ENCODE measurements around the gene ZNF500. TPM values are rescaled to one million over a fixed set of nuclear protein-coding genes. Genes with fewer than 3 reads are reported as not detected.

Gene ZNF500
- total RNA-seq: 4.8 TPM
- long read RNA-seq, full-length matches to known transcripts: 8 of 15 reads
- long read RNA-seq, partial matches to known transcripts: 6 of 15 reads
- long read RNA-seq, other reads (novel, unspliced or antisense): 1 of 15 reads

DNA sequence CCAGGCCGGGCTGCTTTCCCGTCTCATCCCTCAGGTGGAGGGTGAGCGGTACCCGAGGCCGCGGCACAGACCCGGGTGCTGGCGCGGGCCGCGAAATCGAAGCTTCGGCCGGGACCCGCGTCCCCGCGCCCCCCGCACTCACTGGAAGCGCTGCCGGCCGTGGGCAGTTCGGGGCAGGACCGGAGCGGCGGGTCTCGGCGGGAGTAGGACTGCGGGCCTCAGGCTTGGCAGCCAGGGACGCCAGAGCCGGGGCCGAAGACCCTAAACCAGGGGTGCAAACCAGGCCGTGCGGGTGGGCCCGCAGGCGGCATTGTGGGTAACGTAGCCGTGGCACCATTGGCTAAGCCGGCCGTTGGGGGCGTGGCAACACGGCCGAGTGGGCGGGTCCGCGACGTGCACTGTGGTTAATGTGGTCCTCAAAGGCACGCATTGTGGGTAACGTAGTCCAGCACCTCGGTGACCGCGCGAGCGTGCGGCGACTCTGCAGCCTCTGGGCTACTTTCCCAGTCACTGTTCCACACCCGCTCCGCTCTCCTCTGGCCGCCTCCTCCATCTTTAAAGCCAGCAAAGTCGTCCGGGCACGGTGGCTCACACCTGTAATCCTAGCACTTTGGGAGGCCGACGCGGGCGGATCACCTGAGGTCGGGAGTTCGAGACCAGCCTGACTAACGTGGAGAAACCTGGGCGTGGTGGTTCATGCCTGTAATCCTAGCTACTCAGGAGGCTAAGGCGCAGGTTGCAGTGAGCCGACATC is at the start of gene ZNF500:
Gene ZNF500, minus strand, starts transcription at position 288 of the 754 bp plus-strand sequence. CDS start 1,184 bp downstream, outside the sequence.
- intact Hi-C loops (cut with DNase I): no loop called here
- DNase-seq (peak; percentile 100), ATAC-seq (ENCODE audit: poor library complexity) (peak; percentile 96)

DNA sequence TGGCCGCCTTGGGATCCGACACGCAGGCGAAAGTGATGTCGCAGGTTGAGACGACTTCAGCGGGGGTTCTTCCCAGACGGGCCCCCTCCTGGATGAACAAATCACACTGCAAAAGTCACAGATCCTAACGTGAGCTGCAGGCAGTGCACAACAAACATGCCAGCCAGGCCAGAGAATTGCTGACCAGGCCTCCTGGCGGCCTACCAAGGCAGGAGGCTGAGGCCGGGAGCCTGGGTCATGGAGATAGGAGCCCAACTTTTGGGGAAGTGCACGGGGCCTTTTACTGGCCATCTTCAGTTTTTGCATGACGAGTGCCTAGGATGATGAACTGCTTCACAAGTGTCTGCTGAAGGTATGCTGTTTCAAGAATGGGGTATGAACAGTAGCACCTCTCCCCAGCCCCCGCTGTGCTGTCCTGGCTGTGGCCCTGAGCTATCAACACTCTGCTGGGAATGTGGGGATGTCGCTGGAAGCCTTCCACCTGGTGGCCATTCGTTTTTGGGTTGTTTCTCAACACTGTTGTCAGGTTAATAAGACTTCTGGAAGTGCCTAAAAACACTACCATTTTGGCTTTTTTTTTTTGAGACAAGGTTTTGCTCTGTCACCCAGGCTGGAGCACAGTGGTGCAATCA is 47.7 kb upstream of the ZNF500 start:
- DNase-seq (peak; percentile 66), ATAC-seq (ENCODE audit: poor library complexity) (peak; percentile 78)
- intact Hi-C loops (cut with DNase I): no loop called here

DNA sequence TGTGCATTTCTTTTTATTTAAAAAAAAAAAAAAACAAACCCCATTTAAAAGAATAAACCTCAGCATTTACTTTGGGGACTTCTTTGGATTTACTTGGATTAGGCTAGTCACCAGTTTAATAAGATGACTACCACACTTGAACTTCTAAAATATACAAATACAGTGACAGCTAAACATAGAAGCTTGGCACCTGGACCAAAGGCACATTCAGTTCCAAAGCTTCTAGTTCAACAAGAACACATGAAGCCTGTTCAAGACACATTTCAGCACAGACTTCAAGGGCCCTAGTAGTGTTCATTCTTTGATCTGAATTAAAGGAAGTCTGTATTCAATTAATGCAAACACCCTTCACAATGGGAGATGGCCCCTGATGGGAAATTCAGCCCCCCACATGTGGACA is 47.1 kb upstream of the ZNF500 start:
- ATAC-seq (ENCODE audit: poor library complexity) (peak; percentile 87), DNase-seq (no peak)
- intact Hi-C loops (cut with DNase I): no loop called here

DNA sequence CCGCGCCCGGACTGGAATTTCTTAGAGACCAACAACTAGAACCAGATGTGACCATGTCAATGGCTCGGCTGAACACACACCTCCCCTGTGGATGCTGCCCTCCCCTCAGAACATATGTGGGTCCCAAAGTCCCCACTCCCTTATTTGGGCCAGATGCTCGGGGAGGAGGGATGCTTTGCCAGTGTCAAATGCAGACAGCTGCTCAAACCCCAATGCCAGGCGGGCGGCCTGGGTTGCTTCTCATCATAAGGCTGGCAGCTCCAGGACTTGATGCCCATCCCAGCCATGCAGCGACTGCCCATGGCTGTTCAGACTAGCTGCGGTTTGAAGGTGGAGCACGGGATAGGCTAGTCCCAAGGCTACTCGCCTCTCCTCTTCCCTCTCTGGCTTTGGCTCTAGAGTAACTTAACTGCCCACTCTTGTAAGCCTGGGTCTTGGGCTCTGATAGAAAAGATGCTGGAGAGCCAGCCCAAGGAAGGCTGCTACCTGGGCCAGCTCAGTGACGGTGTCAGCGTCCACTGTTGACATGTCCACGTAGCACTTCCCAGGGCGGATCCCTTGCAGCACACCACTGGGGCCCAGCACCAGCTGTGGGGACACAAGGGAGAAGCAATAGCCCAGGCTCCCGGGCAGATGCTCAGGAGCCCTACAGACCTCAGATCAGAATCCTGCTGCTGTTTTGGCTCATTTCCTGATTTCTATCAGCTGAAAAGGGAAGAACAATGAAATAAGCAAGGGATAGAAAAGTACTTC is 46.5 kb upstream of the ZNF500 start:
- no peak for DNase-seq
- intact Hi-C loops (cut with DNase I): no loop called here
- ATAC-seq (ENCODE audit: poor library complexity): peak; percentile 45

GRCh38 chr16:4811773-4812172 is 44.8 kb upstream of the ZNF500 start:
- DNase-seq (no peak), ATAC-seq (ENCODE audit: poor library complexity) (no peak)
- intact Hi-C loops (cut with DNase I): no loop called here

DNA sequence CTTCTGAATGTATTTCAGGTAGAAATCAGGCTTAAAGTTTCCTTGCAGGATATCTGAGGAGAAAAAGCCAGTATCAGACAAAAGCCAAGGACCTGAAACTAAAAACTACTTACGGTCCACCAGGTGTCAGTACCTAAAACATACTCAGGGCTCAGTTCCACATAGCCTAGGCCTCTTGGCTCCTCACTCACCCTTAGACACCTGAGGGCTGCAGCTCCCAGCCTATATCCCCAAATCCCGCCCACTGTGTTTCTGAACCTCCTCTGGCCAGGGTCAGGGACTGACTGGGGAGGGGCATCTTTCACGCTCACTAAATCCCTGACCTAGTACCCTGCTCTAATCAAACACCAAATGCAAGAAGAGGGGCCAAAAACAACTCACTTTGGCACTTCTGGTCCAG is 44.3 kb upstream of the ZNF500 start:
- intact Hi-C loops (cut with DNase I): no loop called here
- DNase-seq (no peak), ATAC-seq (ENCODE audit: poor library complexity) (no peak)

DNA sequence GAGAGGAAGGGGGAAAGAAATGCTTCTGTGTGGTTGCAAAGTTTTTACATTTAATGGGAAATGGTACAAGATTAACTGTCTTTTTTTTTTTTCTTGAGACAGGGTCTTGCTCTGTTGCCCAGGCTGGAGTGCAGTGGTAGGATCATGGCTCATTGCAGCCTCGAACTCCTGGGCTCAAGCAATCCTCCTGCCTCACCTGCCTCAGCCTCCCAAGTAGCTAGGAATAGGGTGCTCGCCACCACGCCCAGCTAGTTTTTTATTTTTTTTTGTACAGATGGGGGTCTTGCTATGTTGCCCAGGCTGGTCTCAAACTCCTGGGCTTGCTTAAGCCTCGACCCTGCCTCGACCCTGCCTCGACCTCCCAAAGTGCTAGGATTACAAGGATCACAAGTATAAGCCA is 39.3 kb upstream of the ZNF500 start:
- no peak for DNase-seq
- ATAC-seq (ENCODE audit: poor library complexity): no peak
- intact Hi-C loops (cut with DNase I): loop anchor here (10.0 kb wide), 1 partner anchor 149 kb away; the partner anchor contains the start of gene SEC14L5

- intact Hi-C loops (cut with DNase I): loop anchor here (10.0 kb wide), 1 partner anchor 150 kb away; the partner anchor contains the start of gene SEC14L5
- peak; percentile 57 for DNase-seq
- peak; percentile 24 for ATAC-seq (ENCODE audit: poor library complexity)
Measured at GRCh38 chr16:4805231-4805630, 38.3 kb upstream of the ZNF500 start.

- DNase-seq (no peak), ATAC-seq (ENCODE audit: poor library complexity) (no peak)
- intact Hi-C loops (cut with DNase I): loop anchor here (5.0 to 10.0 kb wide), 2 partner anchors 43 to 151 kb away; partner anchors contain the start of genes GLYR1, SEC14L5 and UBN1
Measured at GRCh38 chr16:4803898-4804762, 37.2 kb upstream of the ZNF500 start.

- ATAC-seq (ENCODE audit: poor library complexity) (no peak), DNase-seq (no peak)
- intact Hi-C loops (cut with DNase I): loop anchor here (5.0 to 10.0 kb wide), 2 partner anchors 44 to 151 kb away; partner anchors contain the start of genes GLYR1, SEC14L5 and UBN1
Measured at GRCh38 chr16:4803401-4803844, 36.5 kb upstream of the ZNF500 start.

GRCh38 chr16:4802659-4803287 is 35.8 kb upstream of the ZNF500 start:
- intact Hi-C loops (cut with DNase I): loop anchor here (5.0 to 10.0 kb wide), 2 partner anchors 45 to 152 kb away; partner anchors contain the start of genes GLYR1, SEC14L5 and UBN1
- ATAC-seq (ENCODE audit: poor library complexity): peak; percentile 91

GRCh38 chr16:4801962-4802658 is 35.1 kb upstream of the ZNF500 start, which contains the start of gene ROGDI:
TSS of gene ROGDI (minus strand) at chr16:4802633. CDS start at chr16:4802571, 62 bp downstream.
- ATAC-seq (ENCODE audit: poor library complexity) (peak; percentile 59), DNase-seq (peak; percentile 92)
- intact Hi-C loops (cut with DNase I): loop anchor here (5.0 to 10.0 kb wide), 2 partner anchors 45 to 153 kb away; partner anchors contain the start of genes GLYR1, SEC14L5 and UBN1

More at GRCh38 chr16:4802659-4803287, 35.8 kb upstream of the ZNF500 start:
- peak; percentile 95 for DNase-seq

- ATAC-seq (ENCODE audit: poor library complexity) (no peak), DNase-seq (no peak)
- intact Hi-C loops (cut with DNase I): loop anchor here (5.0 to 10.0 kb wide), 2 partner anchors 46 to 153 kb away; partner anchors contain the start of genes GLYR1, SEC14L5 and UBN1
Measured at GRCh38 chr16:4801051-4801961, 34.3 kb upstream of the ZNF500 start.

GRCh38 chr16:4800290-4801041 is 33.5 kb upstream of the ZNF500 start:
- DNase-seq (peak; percentile 80), ATAC-seq (ENCODE audit: poor library complexity) (peak; percentile 6)
- intact Hi-C loops (cut with DNase I): loop anchor here (5.0 to 10.0 kb wide), 2 partner anchors 47 to 154 kb away; partner anchors contain the start of genes GLYR1, SEC14L5 and UBN1

Data from Right ventricle myocardium superior (tissue), 1 donor.